HG03064 (cell line): ENCODE measurements around the gene MDM4.
"Not testable (repeated sequence)": the region's sequence is repeated elsewhere in the genome, so short reads cannot be mapped to it uniquely, and the experiment has no call there.

Experiments
- ATAC-seq: cut with Tn5 transposase; IDR thresholded peaks from one replicate; pipeline ENCODE4 v1.9.1; 2021; ENCODE audit warnings: low read depth; ENCODE audit not compliant: unreplicated experiment

Gene MDM4

GRCh38 chr1:204511366-204511765 lies 4.8 kb upstream of the MDM4 start:
- no peak for ATAC-seq

- ATAC-seq: no peak
Observed at GRCh38 chr1:204513117-204513716, 3.0 kb upstream of the MDM4 start.

- no peak for ATAC-seq
Observed at GRCh38 chr1:204514828-204515227, 1.4 kb upstream of the MDM4 start.

- ATAC-seq: not testable (repeated sequence)
Observed at GRCh38 chr1:204517382-204517781, 1.2 kb downstream of the MDM4 start.

GRCh38 chr1:204520834-204521709 lies 4.9 kb downstream of the MDM4 start:
- peak; percentile 51 for ATAC-seq

GRCh38 chr1:204521941-204522521 lies 5.8 kb downstream of the MDM4 start:
- not testable (repeated sequence) for ATAC-seq

- ATAC-seq: no peak
Observed at GRCh38 chr1:204523605-204524215, 7.5 kb downstream of the MDM4 start.

- ATAC-seq: peak; percentile 54
Observed at GRCh38 chr1:204524986-204525385, 8.8 kb downstream of the MDM4 start.

GRCh38 chr1:204528241-204528640 lies 12.0 kb downstream of the MDM4 start:
- no peak for ATAC-seq

GRCh38 chr1:204528677-204529076 lies 12.5 kb downstream of the MDM4 start:
- ATAC-seq: no peak

GRCh38 chr1:204529371-204529895 lies 13.2 kb downstream of the MDM4 start:
- no peak for ATAC-seq

- peak; percentile 78 for ATAC-seq
Observed at GRCh38 chr1:204530932-204531331, 14.7 kb downstream of the MDM4 start.

- no peak for ATAC-seq
Observed at GRCh38 chr1:204532832-204533231, 16.6 kb downstream of the MDM4 start.

- ATAC-seq: no peak
Observed at GRCh38 chr1:204541626-204542025, 25.4 kb downstream of the MDM4 start.

GRCh38 chr1:204544321-204544720 lies 28.1 kb downstream of the MDM4 start:
- ATAC-seq: no peak

- ATAC-seq: no peak
Observed at GRCh38 chr1:204545202-204545601, 29.0 kb downstream of the MDM4 start.

- no peak for ATAC-seq
Observed at GRCh38 chr1:204545881-204546280, 29.7 kb downstream of the MDM4 start.

GRCh38 chr1:204548265-204548664 lies 32.1 kb downstream of the MDM4 start:
- ATAC-seq: no peak

- ATAC-seq: no peak
Observed at GRCh38 chr1:204549313-204549712, 33.1 kb downstream of the MDM4 start.

GRCh38 chr1:204550926-204551325 lies 34.7 kb downstream of the MDM4 start:
- ATAC-seq: no peak

GRCh38 chr1:204556458-204557052 lies 40.3 kb downstream of the MDM4 start:
- ATAC-seq: no peak
